ENCODE results near the gene SOX13.

Gene SOX13

GRCh38 chr1:204152310-204153044, 79.6 kb downstream of the SOX13 start:
- DNase-seq (no peak), ATAC-seq (replicated peaks) (peak; percentile 4)

DNA sequence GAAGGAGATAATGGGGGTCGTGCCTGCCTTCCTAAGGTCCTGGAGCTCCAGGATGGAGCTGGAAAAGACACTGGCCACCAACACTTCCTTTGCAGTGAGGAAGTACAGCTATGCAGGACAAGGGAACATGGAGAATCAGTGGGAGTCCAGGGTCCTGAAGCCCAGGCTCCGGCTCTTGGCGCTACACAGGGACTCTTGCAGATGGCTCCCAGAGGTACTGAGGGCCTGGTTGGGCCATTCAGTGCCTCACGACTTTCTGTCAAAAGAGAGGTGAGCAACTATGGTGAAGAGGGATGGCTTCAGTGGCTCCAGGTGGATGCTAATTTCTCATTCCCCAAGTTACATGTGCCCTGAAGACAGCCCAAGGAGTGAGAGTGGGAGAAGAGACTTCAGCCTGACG, 80.8 kb downstream of the SOX13 start:
- Mint-ChIP-seq H3K4me3 (no peak overlapping the region), H3K27me3 (peaks cover 5 to 31% of the 10 kb centered on the region in 2 donors), H3K27ac (no peak overlapping the region), H3K9me3 (no peaks in the 10 kb centered on the region), H3K36me3 (ENCODE audit: insufficient read depth) (peaks cover 3% of the 10 kb centered on the region), H3K4me1 (ENCODE audit: low read depth in 2 of 2) (peaks cover 7 to 8% of the 10 kb centered on the region in 2 donors)
- ATAC-seq (replicated peaks) (no peak), DNase-seq (no peak)

More at GRCh38 chr1:204152310-204153044, 79.6 kb downstream of the SOX13 start:
- Mint-ChIP-seq H3K9me3 (no peaks in the 10 kb centered on the region), H3K27ac (peak overlapping the region in 1 of 2 donors; percentile 57), H3K36me3 (ENCODE audit: insufficient read depth) (peaks cover 3% of the 10 kb centered on the region), H3K4me3 (peak overlapping the region; percentile 65 to 71), H3K4me1 (ENCODE audit: low read depth in 2 of 2) (peaks cover 7 to 8% of the 10 kb centered on the region in 2 donors), H3K27me3 (peaks cover 0 to 28% of the 10 kb centered on the region in 2 donors)

- H3K4me3 Mint-ChIP-seq, result no peak overlapping the region
- peaks cover 5 to 41% of the 10 kb centered on the region in 2 donors for H3K27me3 Mint-ChIP-seq
- peaks cover 7 to 8% of the 10 kb centered on the region in 2 donors for H3K4me1 Mint-ChIP-seq (ENCODE audit: low read depth in 2 of 2)
- no peaks in the 10 kb centered on the region for H3K9me3 Mint-ChIP-seq
- no peak for DNase-seq
- no peak for ATAC-seq (replicated peaks)
- peaks cover 3% of the 10 kb centered on the region for H3K36me3 Mint-ChIP-seq (ENCODE audit: insufficient read depth)
- H3K27ac Mint-ChIP-seq, result no peak overlapping the region
Measured at GRCh38 chr1:204154568-204155255, 81.8 kb downstream of the SOX13 start.

DNA sequence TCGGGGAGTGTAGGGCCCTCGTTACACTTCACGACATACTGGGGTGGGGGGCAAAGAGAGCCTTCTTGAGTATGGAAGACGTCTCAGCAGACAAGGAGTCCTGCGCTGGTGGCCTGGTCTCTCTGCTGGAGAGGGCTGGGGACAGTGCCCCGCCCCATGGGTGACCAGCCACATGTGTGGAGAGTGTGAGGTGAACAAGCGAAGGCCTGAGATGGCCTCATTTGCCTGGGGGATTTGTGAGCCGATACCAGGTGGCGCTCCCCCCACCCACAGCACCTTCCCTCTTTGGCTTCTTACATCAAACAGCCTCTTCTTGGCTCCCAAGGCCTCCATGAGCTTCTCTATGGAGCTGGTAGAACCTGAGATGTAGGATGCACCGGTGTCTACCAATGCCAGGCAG, 83.0 kb downstream of the SOX13 start:
- H3K9me3 Mint-ChIP-seq, result no peaks in the 10 kb centered on the region
- H3K27ac Mint-ChIP-seq, result no peak overlapping the region
- peaks cover 3% of the 10 kb centered on the region for H3K36me3 Mint-ChIP-seq (ENCODE audit: insufficient read depth)
- H3K4me3 Mint-ChIP-seq, result no peak overlapping the region
- ATAC-seq (replicated peaks) (no peak), DNase-seq (no peak)
- peaks cover 13 to 52% of the 10 kb centered on the region in 2 donors for H3K27me3 Mint-ChIP-seq
- H3K4me1 Mint-ChIP-seq (ENCODE audit: low read depth in 2 of 2), result peaks cover 2 to 8% of the 10 kb centered on the region in 2 donors

- H3K27ac Mint-ChIP-seq, result no peak overlapping the region
- no peak overlapping the region for H3K4me3 Mint-ChIP-seq
- DNase-seq, result no peak
- H3K9me3 Mint-ChIP-seq, result no peaks in the 10 kb centered on the region
- ATAC-seq (replicated peaks), result no peak
- H3K36me3 Mint-ChIP-seq (ENCODE audit: insufficient read depth), result peaks cover 3% of the 10 kb centered on the region
- peaks cover 23 to 59% of the 10 kb centered on the region in 2 donors for H3K27me3 Mint-ChIP-seq
- peaks cover 0 to 1% of the 10 kb centered on the region in 2 donors for H3K4me1 Mint-ChIP-seq (ENCODE audit: low read depth in 2 of 2)
Measured at GRCh38 chr1:204157962-204158361, 85.0 kb downstream of the SOX13 start.

GRCh38 chr1:204161609-204162493, 88.9 kb downstream of the SOX13 start:
- Mint-ChIP-seq H3K36me3 (ENCODE audit: insufficient read depth) (no peaks in the 10 kb centered on the region), H3K4me3 (no peak overlapping the region), H3K9me3 (no peaks in the 10 kb centered on the region), H3K27me3 (peaks cover 44 to 59% of the 10 kb centered on the region in 2 donors), H3K27ac (no peak overlapping the region), H3K4me1 (ENCODE audit: low read depth in 2 of 2) (no peaks in the 10 kb centered on the region)
- DNase-seq (no peak), ATAC-seq (replicated peaks) (no peak)

DNA sequence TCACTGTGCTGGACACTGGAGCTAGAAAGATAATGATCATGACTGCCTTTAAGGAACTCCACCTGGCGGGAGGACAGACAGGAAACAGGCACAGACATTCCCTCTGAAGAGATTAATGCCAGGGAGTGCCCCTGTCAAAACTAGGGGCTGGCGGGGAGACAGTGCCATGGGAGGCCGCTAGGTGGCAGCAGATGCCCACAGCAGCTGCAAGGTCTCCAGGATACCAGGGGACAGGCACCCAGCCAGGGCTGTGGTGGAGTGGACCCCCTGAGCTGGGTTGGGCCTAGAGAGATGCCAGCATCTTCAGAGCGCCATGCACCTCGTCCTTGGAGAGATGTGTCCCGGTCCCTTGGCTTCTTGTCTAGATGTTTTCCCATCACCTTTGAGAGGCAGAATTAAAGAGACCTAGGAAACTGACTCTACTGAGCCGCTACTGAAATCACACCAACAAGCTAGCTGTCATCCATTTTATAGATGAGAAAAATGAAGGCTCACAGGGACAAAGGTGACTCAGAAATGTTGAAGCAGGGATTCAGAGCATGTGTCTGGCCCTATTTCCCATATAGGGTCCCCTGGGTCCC, 89.7 kb downstream of the SOX13 start:
- Mint-ChIP-seq H3K36me3 (ENCODE audit: insufficient read depth) (no peaks in the 10 kb centered on the region), H3K4me1 (ENCODE audit: low read depth in 2 of 2) (no peaks in the 10 kb centered on the region), H3K27ac (no peak overlapping the region), H3K9me3 (no peaks in the 10 kb centered on the region), H3K27me3 (peaks cover 44 to 55% of the 10 kb centered on the region in 2 donors), H3K4me3 (no peak overlapping the region)
- peak; percentile 98 for ATAC-seq (replicated peaks)
- DNase-seq, result peak; percentile 73 to 80 (median 79)

DNA sequence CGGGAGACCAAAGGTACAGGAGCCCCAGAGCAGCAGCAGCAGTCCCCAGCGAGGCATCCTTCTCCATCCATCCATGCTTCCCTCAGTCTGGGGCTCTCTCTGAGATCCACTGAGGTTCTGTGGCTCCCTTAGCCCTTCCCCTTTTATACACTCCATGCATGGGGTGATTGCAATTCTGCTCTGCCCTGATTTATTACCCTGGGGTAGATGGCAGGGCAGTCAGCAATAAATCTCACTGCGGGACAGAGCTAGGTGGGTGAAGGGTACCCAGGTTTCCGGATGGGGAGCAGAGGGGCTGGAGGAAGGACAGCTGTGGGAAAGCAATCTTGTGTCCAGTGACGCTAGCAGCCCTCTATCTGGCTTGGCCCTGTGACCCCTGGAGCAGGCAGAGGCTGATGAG, 93.3 kb downstream of the SOX13 start, which contains the start of gene REN:
Gene REN, minus strand, starts transcription at position 119 of the 400 bp plus-strand sequence. Its CDS starts 44 bp downstream, at position 75.
- peaks cover 28% of the 10 kb centered on the region in 2 donors for H3K27me3 Mint-ChIP-seq
- H3K9me3 Mint-ChIP-seq, result peaks cover 0 to 2% of the 10 kb centered on the region in 2 donors
- H3K4me3 Mint-ChIP-seq, result no peak within 1 kb of the TSS
- DNase-seq, result no peak
- H3K36me3 Mint-ChIP-seq (ENCODE audit: insufficient read depth), result no peaks in the 10 kb centered on the region
- no peaks in the 10 kb centered on the region for H3K4me1 Mint-ChIP-seq (ENCODE audit: low read depth in 2 of 2)
- ATAC-seq (replicated peaks), result no peak
- H3K27ac Mint-ChIP-seq, result no peak within 1 kb of the TSS

GRCh38 chr1:204167730-204168129, 94.8 kb downstream of the SOX13 start:
- ATAC-seq (replicated peaks), result no peak
- Mint-ChIP-seq H3K9me3 (peaks cover 0 to 5% of the 10 kb centered on the region in 2 donors), H3K4me3 (no peak overlapping the region), H3K27ac (no peak overlapping the region), H3K27me3 (peaks cover 23 to 24% of the 10 kb centered on the region in 2 donors), H3K4me1 (ENCODE audit: low read depth in 2 of 2) (no peaks in the 10 kb centered on the region), H3K36me3 (ENCODE audit: insufficient read depth) (no peaks in the 10 kb centered on the region)
- DNase-seq, result no peak

GRCh38 chr1:204169858-204170257, 96.9 kb downstream of the SOX13 start:
- no peak overlapping the region for H3K27ac Mint-ChIP-seq
- H3K36me3 Mint-ChIP-seq (ENCODE audit: insufficient read depth), result no peaks in the 10 kb centered on the region
- H3K4me1 Mint-ChIP-seq (ENCODE audit: low read depth in 2 of 2), result no peaks in the 10 kb centered on the region
- peaks cover 0 to 6% of the 10 kb centered on the region in 2 donors for H3K9me3 Mint-ChIP-seq
- ATAC-seq (replicated peaks) (no peak), DNase-seq (no peak)
- H3K27me3 Mint-ChIP-seq, result peaks cover 15 to 30% of the 10 kb centered on the region in 2 donors
- H3K4me3 Mint-ChIP-seq, result no peak overlapping the region

DNA sequence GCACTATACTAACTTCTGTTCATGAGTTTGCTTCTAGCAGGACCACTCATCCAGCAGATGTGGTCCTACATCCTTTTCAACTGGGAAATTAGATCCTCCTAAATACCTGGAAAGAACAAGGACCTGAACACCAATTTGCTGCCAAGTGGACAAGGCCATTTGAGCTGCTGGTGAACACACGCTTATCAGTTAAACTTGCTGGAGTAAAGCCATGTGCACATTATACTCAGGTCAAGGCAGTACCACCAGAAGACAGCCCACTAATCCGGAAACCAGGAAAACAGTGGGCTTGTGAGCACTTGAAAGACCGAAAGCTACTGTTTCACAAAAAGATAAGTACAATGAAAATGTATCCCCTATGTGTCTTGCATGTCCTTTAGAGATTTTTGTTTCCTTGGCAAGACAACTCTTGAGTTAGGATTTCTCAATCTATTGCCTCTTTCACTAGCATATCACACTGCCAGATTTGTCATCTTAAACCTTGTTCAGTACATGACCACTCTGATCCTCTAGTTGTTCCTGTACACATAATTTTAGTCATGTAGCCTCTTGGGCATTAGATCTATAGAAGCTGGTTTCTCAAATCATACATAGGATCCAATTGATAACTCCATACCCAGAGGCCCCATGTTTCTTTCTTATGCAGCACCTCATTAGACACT, 97.7 kb downstream of the SOX13 start:
- H3K9me3 Mint-ChIP-seq, result peaks cover 0 to 6% of the 10 kb centered on the region in 2 donors
- ATAC-seq (replicated peaks), result no peak
- H3K27ac Mint-ChIP-seq, result no peak overlapping the region
- H3K27me3 Mint-ChIP-seq, result peaks cover 10 to 24% of the 10 kb centered on the region in 2 donors
- no peaks in the 10 kb centered on the region for H3K4me1 Mint-ChIP-seq (ENCODE audit: low read depth in 2 of 2)
- no peak for DNase-seq
- no peaks in the 10 kb centered on the region for H3K36me3 Mint-ChIP-seq (ENCODE audit: insufficient read depth)
- no peak overlapping the region for H3K4me3 Mint-ChIP-seq

DNA sequence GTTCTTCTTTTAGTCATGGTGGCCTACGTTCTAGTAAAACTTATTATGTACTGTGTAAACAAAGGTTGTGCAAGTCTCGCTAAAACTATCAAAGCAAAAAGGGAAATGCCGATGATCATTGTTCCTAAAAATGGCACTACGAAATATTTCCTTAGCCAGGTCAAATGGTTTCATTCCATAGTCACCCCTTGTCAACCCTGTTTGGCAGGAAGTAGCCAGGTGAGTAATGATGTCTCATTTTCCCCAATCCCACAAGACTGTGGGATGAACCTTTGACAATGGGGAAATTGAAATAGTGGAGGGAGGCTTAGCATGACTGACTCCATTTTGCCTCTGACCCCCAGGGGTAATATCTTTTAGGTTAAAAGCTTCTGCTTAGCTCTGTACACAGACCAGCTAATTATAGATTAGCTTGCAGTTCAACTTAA, 98.8 kb downstream of the SOX13 start:
- Mint-ChIP-seq H3K9me3 (peaks cover 0 to 6% of the 10 kb centered on the region in 2 donors), H3K27ac (no peak overlapping the region), H3K36me3 (ENCODE audit: insufficient read depth) (no peaks in the 10 kb centered on the region), H3K4me1 (ENCODE audit: low read depth in 2 of 2) (no peaks in the 10 kb centered on the region), H3K4me3 (no peak overlapping the region), H3K27me3 (peaks cover 0 to 15% of the 10 kb centered on the region in 2 donors)
- ATAC-seq (replicated peaks), result no peak
- no peak for DNase-seq

All from effector memory CD8-positive, alpha-beta T cell (primary cell).